Stimulated activated CD4-positive, alpha-beta T cell treated with anti-CD3 and anti-CD28 coated beads, TNF-alpha, amount 100 ng/mL, for 24 hours (primary cell): ENCODE data around the gene FAM53C.
A peak's percentile ranks its signal among the peaks of the same experiment; 100 is the strongest.
"Not testable (repeated sequence)": the region's sequence is repeated elsewhere in the genome, so short reads cannot be mapped to it uniquely, and the experiment has no call there.

ENCODE experiments used
- DNase-seq, 3 experiments: peaks; one replicate each; pipeline ENCODE4 v3.0.0-alpha.2; 2020; ENCODE audit warnings: low read depth in 3 of 3

FAM53C gene

DNA sequence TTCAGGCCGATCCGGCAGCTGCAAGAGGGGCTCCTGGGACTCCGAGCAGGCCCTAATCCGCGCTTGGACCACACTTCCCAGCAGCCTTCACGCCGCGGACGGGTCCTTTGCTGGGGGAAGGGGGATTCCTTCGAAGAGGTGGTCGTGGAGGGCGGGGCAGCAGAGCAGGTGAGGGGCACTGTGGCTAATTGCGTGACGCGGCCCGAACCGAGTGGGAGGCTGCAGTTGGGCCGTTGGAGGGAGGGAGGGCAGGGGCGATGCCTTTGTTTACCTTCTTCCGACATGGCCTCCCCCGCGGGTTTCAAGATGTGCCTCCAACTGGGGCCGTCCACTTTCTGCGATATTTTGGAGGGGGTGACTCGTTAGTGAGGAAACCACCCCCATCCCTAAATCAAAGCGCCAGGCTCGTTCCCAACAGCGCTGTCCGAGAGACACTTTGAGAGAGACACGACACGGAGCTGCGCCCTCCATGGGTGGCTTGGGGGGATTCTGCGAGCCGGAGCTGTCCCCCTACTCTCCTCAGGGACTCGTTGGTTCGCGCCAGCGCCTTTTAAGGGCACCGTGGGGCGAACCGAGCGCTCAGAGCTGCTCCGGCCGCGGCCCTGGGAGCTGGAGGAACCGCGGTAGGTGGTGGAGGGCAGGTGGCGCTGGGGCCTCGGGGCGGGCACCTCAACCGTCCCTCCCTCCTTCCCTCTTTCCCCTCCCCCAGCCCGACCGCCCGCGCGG is at the start of gene FAM53C:
TSS of gene FAM53C (plus strand) at position 582 of the 726 bp plus-strand sequence. CDS start 3,070 bp downstream, outside the sequence.
- DNase-seq = peak; percentile 84 to 88 (median 87)

- DNase-seq = no peak
Observed at GRCh38 chr5:138289296-138289695, 48.8 kb upstream of the FAM53C start.

DNA sequence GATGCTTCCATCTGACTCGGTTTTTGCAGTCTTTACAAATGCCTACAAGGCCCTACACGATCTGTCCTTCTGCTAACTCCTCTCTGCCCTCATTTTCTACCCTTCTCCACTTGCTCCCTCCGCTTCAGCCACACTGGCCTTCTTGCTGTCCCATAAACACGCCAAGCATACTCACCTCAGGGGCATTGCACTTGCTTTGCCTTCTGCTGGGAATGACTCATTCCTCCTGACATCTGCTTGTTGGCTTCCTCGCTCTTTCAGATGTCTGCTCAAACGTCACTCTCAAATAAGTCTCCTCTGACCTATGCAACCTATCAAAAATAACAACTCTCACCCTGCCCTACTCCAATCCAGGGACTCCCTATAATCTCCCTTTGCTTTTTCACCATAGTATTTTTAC is 34.7 kb upstream of the FAM53C start:
- DNase-seq = no peak

DNA sequence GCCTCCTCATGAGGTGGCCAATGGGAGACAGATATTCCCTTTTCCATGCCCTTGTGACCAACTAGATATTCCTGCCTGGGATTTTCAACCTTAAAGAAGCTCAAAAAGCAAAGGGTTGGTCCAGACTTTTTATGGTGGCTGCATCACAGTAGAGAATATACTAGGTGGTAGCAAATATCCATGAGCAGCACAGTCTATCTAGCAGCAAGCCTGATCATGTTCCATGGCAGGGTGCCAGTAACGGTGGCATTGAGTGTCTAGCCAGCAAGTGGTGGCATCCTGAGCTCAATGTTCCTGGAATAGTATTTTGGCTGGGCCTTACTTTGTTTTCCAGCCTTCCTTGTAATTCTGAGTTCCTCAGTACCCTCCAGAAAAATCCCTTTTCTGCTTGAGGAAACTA is 32.3 kb upstream of the FAM53C start:
- no peak for DNase-seq

GRCh38 chr5:138315751-138316278 is 22.3 kb upstream of the FAM53C start:
- no peak for DNase-seq

- no peak for DNase-seq
Observed at GRCh38 chr5:138316355-138316754, 21.7 kb upstream of the FAM53C start.

- DNase-seq = not testable (repeated sequence)
Observed at GRCh38 chr5:138318211-138318610, 19.9 kb upstream of the FAM53C start.

- no peak for DNase-seq
Observed at GRCh38 chr5:138330813-138331448, 7.1 kb upstream of the FAM53C start.

- DNase-seq = peak; percentile 90 to 96 (median 93)
Observed at GRCh38 chr5:138331449-138332368, 6.4 kb upstream of the FAM53C start, which contains the start of gene CDC25C. Gene CDC25C (minus strand): TSS chr5:138331804. CDS start chr5:138331180, 624 bp downstream.

- DNase-seq = no peak
Observed at GRCh38 chr5:138334867-138335447, 3.1 kb upstream of the FAM53C start.

DNA sequence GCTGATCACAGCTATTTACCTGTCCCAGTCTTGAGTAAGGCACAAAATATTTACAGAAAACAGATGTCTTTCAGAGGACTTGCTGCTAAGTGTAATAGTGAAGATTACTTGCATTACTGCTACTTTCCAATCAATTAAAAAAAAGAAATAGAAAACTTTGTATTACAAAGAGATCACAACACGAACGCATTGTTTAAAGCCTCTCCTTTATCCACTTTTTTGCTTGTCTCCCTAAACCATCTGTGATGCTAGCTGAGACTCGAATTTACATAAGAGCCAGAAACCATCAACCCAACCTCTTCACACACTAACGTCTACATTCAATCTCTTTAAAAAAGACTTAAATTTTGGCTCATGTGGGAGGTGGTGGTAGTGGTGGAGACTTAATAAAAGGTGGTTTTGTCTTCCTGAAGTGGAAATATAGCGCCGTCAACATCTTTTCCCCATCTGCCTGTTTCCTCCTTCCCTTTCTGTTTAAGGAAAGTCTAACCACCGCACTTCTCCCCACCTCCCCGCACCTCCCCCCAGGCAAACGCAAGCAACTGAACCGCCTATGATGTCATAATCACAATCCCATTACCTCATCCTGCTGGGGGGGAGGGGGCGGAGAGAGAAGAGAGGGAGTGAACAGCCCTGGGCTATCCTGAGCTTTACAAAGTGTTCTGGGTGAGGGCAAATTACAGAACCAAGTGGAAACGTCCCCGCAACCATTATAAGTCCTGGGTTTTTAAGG is 948 bp upstream of the FAM53C start:
- DNase-seq = no peak

DNA sequence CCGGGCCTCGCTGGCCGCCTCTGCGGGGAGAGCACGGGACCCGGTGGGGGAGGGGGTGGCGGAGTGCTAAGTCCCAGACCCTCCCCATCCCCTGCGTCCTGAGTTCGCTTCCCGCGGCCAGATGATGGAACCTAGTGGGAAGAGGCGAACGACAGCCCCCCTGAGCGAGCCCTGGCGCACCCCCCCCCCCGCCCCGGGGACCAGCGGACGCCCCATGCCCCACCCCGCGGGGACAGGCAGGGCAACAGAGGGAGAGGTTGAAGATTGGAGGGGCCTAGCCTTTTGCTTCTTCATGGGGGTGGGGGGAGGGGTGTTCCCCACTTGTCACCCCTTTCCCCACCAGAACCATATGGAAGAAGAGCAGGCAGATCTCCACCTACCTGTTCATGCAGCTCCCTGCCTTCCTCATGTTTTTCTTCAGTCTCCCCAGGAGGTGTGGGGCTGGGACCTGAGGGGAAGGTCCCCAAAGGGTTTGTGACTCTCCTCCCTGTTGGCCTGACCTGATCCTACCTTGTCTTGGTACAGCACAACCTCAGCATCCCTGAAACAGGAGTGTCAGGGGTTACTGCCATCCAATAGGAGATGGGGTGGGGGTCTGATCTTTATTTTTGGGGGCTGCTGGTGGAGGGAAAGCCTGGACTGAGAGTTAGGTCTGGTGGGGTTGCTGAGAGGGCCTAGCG is 485 bp downstream of the FAM53C start:
- DNase-seq = no peak

DNA sequence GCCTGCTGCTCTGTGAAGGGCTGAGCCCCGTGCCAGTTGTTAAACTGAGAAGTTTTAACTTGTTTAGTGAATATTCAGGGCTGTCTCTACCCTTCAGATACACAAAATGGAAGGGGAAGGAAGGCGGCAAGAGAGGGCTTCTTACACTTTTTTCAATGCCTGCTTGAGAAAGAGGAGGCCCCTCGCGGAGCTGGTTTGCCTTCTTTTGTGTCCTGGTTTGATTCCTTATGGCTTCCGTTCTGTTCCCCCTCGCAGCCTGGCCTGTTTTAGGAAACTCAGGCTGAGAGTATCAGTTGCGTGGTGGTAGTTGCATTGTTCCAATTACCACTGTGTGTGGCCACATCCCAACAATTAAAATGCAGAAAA is 1.0 kb downstream of the FAM53C start:
- no peak for DNase-seq

- DNase-seq = no peak
Observed at GRCh38 chr5:138339464-138339863, 1.4 kb downstream of the FAM53C start.

DNA sequence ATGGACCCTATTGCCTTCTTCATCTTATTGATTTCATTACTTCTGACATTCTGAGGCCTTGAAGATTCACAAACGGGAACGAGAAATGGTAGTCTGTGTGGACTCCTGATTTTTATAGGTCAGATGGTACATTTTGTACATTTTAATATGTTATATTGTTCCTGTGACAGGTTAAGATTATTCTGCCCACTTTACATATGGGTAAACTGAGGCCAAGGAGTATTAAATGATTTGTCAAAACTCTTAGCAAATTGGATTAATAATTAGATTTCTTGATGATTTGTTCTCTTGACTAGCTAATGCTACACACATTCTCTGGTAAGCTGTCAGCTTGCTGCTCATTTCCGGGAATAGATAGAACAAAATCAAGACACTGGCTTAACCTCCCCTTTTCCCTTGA is 1.9 kb downstream of the FAM53C start:
- no peak for DNase-seq

DNA sequence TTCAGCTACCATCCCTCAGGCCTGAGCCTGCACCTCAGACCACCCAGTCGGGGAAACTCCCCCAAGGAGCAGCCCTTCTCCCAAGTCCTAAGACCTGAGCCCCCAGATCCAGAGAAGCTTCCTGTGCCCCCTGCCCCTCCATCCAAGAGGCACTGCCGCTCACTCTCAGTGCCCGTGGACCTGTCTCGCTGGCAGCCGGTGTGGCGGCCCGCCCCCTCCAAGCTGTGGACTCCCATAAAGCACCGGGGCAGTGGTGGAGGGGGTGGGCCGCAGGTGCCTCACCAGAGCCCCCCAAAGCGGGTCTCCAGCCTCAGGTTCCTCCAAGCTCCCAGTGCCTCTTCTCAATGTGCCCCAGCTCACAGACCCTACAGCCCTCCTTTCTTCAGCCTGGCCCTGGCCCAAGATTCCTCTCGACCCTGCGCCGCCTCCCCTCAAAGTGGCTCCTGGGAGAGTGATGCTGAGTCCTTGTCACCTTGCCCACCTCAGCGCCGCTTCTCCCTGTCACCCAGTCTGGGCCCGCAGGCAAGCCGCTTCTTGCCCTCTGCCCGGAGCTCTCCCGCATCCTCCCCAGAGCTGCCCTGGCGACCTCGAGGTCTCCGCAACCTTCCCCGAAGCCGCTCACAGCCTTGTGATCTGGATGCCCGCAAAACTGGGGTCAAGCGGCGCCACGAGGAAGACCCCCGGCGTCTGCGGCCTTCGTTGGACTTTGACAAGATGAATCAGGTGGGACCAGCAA is 7.0 kb downstream of the FAM53C start:
- no peak for DNase-seq

DNA sequence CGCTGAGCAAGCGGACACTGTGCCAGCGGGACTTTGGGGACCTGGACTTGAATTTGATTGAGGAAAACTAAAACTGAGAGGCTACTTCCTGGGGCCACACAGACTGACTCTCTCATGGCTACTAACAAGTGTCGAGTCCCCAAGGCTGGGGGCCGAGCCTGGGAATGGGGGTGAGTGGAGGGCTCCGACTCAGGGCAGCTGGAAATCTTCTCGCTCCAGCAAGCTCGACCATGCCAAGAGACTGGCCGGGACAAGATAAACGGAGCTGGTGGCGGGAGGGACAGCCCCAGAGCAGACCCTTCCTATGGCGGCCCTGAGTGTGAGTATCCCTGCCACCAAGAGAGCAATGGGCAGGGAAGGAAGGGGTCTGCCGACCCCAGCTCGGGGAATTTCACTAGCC is 8.8 kb downstream of the FAM53C start:
- DNase-seq = no peak

DNA sequence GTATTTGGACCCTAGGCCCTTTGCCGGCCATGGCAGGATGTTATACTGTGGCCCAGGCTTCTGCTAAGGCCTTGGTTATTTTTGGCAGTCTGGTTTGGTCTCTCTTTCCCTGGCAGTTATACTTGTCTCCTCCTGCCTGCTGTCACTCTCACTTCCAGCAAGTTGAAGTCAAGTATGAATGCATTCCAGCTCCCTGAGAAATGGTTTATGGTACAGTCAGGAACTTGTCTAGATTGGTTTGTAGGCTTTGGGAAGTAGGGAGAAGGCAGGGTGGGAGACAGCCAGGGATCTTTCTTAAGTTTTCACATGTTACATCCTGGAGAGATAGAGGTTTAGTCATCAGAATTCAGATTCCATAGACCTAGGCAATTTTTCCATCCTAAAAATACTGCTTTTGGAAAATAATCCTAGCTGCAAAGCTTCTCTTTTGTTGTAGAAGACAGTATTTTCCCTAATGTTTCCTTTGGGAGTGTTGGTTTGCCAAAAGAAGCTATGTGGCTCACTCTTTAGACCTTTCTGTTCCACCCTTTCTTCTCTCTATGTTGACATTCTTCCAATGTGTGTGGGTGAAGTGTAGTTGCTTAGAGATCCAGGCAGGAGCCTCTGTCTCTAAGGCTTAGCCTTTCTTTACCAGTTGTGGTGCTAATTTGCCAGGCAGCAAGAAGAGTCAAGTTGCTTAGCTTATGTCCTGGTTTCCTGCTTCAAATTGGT is 11.9 kb downstream of the FAM53C start:
- no peak for DNase-seq

- no peak for DNase-seq
Observed at GRCh38 chr5:138350563-138350890, 12.5 kb downstream of the FAM53C start.
